Breast epithelium (tissue), 3 donors: Measurements from ENCODE around the gene SLX4IP.

Experiments
- POLR2AphosphoS5 ChIP-seq, 3 donors: sonication (generic); formaldehyde crosslinking; IDR thresholded peaks; one replicate each; pipeline ENCODE4 v1.6.1; 2017; ENCODE audit warnings: antibody characterized with exemption in 3 of 3
- TF ChIP-seq, protein P1 (sequence below), 3 donors: fragments of 450-650 bp; IDR thresholded peaks; one replicate each; pipeline ENCODE4 v1.5.1; 2016 to 2017; ENCODE audit warnings: antibody characterized with exemption in 3 of 3, mild to moderate bottlenecking in 3 of 3, moderate library complexity in 3 of 3

DNA sequence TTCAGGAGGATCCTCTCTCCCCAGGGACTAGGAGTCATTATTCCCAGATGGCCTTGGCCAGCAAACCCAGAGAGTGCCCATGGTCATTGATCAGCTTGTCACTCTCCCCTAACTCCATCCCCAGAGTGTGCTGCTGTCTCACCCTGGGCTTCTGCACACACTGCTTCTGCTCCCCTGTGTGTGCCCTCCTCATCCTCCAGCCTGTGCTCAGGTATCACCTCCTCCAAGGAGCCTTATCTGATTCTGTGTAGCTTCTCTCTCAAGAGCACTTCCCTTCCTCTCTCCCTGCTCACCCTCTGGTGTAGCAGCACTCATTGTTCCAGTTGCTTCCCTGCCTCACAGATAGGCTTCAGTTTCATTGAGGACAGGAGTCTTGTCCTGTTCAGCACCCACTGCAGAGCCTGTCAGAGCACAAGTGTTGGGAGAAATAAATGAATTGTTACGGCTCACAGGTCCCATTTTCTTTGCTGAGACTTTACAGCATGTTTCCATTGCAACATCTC, 136.3 kb downstream of the SLX4IP start:
- TF ChIP-seq POLR2AphosphoS5 (IDR thresholded peaks at IDR 0.05): no peak
- TF ChIP-seq, protein P1, sequence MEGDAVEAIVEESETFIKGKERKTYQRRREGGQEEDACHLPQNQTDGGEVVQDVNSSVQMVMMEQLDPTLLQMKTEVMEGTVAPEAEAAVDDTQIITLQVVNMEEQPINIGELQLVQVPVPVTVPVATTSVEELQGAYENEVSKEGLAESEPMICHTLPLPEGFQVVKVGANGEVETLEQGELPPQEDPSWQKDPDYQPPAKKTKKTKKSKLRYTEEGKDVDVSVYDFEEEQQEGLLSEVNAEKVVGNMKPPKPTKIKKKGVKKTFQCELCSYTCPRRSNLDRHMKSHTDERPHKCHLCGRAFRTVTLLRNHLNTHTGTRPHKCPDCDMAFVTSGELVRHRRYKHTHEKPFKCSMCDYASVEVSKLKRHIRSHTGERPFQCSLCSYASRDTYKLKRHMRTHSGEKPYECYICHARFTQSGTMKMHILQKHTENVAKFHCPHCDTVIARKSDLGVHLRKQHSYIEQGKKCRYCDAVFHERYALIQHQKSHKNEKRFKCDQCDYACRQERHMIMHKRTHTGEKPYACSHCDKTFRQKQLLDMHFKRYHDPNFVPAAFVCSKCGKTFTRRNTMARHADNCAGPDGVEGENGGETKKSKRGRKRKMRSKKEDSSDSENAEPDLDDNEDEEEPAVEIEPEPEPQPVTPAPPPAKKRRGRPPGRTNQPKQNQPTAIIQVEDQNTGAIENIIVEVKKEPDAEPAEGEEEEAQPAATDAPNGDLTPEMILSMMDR (IDR thresholded peaks at IDR 0.05): no peak
